Measurements from ENCODE around the gene SPACA5B. TPM values are rescaled to one million over a fixed set of nuclear protein-coding genes. Genes with fewer than 3 reads are reported as not detected.

SPACA5B gene
- total RNA-seq, 1 donor from 2014 or later, result not detected

- Histone ChIP-seq H2AFZ (replicated peaks) (no peak overlapping the region), H3K27me3 (no peaks in the 10 kb centered on the region), H4K20me1 (ENCODE audit: low read depth) (no peaks in the 10 kb centered on the region), H3K4me3 (no peak overlapping the region), H3K79me2 (ENCODE audit: low read depth) (no peaks in the 10 kb centered on the region), H3K36me3 (no peaks in the 10 kb centered on the region), H3K9me3 (ENCODE audit: low read depth) (no peaks in the 10 kb centered on the region), H3K4me1 (no peaks in the 10 kb centered on the region), H3K9ac (no peak overlapping the region), H3K27ac (no peak overlapping the region), H3F3A (ENCODE audit: low read depth) (no peaks in the 10 kb centered on the region), H3K4me2 (no peak overlapping the region)
- no peaks in the 10 kb centered on the region for H3K4me1 Mint-ChIP-seq
- DNase-seq (ENCODE audit: low spot score), result no peak
- H3K27me3 Mint-ChIP-seq (ENCODE audit: insufficient read depth, low read depth), result peaks cover 5% of the 10 kb centered on the region
- no peak for TF ChIP-seq EZH2phosphoT487 (IDR thresholded peaks at IDR 0.05)
- TF ChIP-seq, protein P1, sequence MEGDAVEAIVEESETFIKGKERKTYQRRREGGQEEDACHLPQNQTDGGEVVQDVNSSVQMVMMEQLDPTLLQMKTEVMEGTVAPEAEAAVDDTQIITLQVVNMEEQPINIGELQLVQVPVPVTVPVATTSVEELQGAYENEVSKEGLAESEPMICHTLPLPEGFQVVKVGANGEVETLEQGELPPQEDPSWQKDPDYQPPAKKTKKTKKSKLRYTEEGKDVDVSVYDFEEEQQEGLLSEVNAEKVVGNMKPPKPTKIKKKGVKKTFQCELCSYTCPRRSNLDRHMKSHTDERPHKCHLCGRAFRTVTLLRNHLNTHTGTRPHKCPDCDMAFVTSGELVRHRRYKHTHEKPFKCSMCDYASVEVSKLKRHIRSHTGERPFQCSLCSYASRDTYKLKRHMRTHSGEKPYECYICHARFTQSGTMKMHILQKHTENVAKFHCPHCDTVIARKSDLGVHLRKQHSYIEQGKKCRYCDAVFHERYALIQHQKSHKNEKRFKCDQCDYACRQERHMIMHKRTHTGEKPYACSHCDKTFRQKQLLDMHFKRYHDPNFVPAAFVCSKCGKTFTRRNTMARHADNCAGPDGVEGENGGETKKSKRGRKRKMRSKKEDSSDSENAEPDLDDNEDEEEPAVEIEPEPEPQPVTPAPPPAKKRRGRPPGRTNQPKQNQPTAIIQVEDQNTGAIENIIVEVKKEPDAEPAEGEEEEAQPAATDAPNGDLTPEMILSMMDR (IDR thresholded peaks at IDR 0.05), result no peak
- no peak for TF ChIP-seq EZH2 (IDR thresholded peaks at IDR 0.05)
- H3K27ac Mint-ChIP-seq, result no peak overlapping the region
- H3K36me3 Mint-ChIP-seq, result no peaks in the 10 kb centered on the region
- H3K4me3 Mint-ChIP-seq, result no peak overlapping the region
- H3K9me3 Mint-ChIP-seq, result peaks cover 16% of the 10 kb centered on the region
Measured at GRCh38 chrX:48153769-48154168, 23.3 kb downstream of the SPACA5B start.

GRCh38 chrX:48154796-48155195 is 24.4 kb downstream of the SPACA5B start:
- Mint-ChIP-seq H3K4me1 (no peaks in the 10 kb centered on the region), H3K27ac (no peak overlapping the region), H3K27me3 (ENCODE audit: insufficient read depth, low read depth) (peaks cover 5% of the 10 kb centered on the region), H3K9me3 (peaks cover 17% of the 10 kb centered on the region), H3K4me3 (peak overlapping the region; percentile 11), H3K36me3 (no peaks in the 10 kb centered on the region)
- no peak overlapping the region for H3K27ac ChIP-seq
- no peaks in the 10 kb centered on the region for H3K9me3 ChIP-seq (ENCODE audit: low read depth)
- no peak overlapping the region for H3K4me2 ChIP-seq
- no peaks in the 10 kb centered on the region for H4K20me1 ChIP-seq (ENCODE audit: low read depth)
- no peak overlapping the region for H3K9ac ChIP-seq
- H3K27me3 ChIP-seq, result no peaks in the 10 kb centered on the region
- H3K79me2 ChIP-seq (ENCODE audit: low read depth), result no peaks in the 10 kb centered on the region
- H3K36me3 ChIP-seq, result no peaks in the 10 kb centered on the region
- H3K4me1 ChIP-seq, result no peaks in the 10 kb centered on the region
- no peak overlapping the region for H3K4me3 ChIP-seq
- DNase-seq (ENCODE audit: low spot score), result no peak
- no peaks in the 10 kb centered on the region for H3F3A ChIP-seq (ENCODE audit: low read depth)
- no peak overlapping the region for H2AFZ ChIP-seq (replicated peaks)
- TF ChIP-seq, protein P1 (IDR thresholded peaks at IDR 0.05), result no peak
- no peak for TF ChIP-seq EZH2 (IDR thresholded peaks at IDR 0.05)
- TF ChIP-seq EZH2phosphoT487 (IDR thresholded peaks at IDR 0.05), result no peak

DNA sequence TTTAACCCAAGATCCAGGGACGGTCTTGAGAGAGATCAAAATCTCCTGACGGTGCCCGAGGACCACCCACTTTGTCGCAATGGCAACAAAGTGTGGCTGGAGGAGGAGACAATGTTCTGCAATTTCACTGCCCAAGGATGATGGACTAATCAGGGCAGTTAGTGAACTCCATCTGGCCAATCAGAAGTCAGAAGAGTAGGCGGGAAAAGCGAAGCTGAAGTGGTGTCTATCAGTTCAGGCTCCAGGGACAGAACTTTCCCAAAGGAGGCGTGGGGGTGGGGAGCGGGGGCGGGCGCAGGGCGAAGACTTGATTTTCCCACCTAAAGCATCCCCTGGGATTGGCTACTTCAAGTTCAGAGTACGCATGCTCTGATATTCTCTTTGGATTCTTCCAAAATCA is 25.6 kb downstream of the SPACA5B start:
- Histone ChIP-seq H3K36me3 (no peaks in the 10 kb centered on the region), H3K27ac (no peak overlapping the region), H3K9me3 (ENCODE audit: low read depth) (no peaks in the 10 kb centered on the region), H2AFZ (replicated peaks) (no peak overlapping the region), H3F3A (ENCODE audit: low read depth) (no peaks in the 10 kb centered on the region), H3K4me3 (no peak overlapping the region), H3K4me2 (no peak overlapping the region), H3K9ac (no peak overlapping the region), H3K79me2 (ENCODE audit: low read depth) (no peaks in the 10 kb centered on the region), H3K4me1 (no peaks in the 10 kb centered on the region), H4K20me1 (ENCODE audit: low read depth) (no peaks in the 10 kb centered on the region), H3K27me3 (no peaks in the 10 kb centered on the region)
- no peaks in the 10 kb centered on the region for H3K36me3 Mint-ChIP-seq
- peaks cover 3% of the 10 kb centered on the region for H3K27me3 Mint-ChIP-seq (ENCODE audit: insufficient read depth, low read depth)
- TF ChIP-seq, protein P1 (IDR thresholded peaks at IDR 0.05), result no peak
- TF ChIP-seq EZH2 (IDR thresholded peaks at IDR 0.05) (no peak), EZH2phosphoT487 (IDR thresholded peaks at IDR 0.05) (no peak)
- no peaks in the 10 kb centered on the region for H3K4me1 Mint-ChIP-seq
- H3K27ac Mint-ChIP-seq, result no peak overlapping the region
- peaks cover 17% of the 10 kb centered on the region for H3K9me3 Mint-ChIP-seq
- no peak overlapping the region for H3K4me3 Mint-ChIP-seq
- DNase-seq (ENCODE audit: low spot score), result no peak

Measured in neural progenitor cell (in vitro differentiated cells).